ENCODE results near the gene IPO4. TPM values are rescaled to one million over a fixed set of nuclear protein-coding genes. Genes with fewer than 3 reads are reported as not detected.

The IPO4 gene
- total RNA-seq, 1 experiment from 2014 or later: 52.1 TPM

DNA sequence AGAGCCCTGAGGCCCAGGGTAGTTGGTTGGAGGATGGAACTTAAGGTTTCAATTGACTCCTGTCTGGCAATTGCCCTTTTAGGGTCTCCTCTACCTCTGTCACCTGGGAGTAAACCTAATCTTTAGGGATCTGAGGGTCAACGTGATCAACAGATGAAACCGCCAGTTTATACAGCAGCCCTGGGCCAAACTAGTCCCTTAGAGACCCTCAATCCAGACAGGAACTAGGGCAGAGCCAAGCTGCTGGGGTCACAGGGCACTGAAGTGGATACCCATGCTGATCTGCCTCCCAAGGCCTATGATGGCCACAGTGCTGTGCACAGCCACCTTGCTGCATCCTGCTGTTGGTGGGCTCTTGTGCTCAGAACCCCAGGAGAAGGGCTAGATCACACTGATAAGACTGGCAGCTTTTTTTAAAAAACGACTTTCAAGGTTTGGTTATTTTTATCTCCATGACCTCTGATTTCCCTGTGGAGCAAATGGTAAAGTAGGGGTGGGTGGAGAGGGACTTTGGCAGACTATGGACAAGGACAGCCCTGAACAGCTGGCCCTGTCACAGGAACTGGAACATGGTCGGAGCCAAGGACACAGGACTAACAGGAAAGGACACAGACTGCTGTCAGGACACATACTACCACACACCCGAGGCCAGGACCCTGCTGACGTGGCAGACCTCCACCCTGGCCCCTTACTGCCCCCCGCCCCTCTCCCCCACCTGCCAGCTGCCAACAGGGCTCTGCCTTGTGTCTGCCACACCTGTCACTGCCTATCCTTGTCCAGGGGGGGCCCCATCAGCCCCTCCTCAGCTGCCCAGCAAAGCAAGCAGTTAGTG lies 57.7 kb downstream of the IPO4 start:
- DNase-seq (ENCODE audit: low read depth, low spot score): no peak
- in situ Hi-C loops (cut with HindIII; ENCODE audit: low pct_unique_long_range_greater_than_20kb, low sequenced_read_pairs): no loop called here

DNA sequence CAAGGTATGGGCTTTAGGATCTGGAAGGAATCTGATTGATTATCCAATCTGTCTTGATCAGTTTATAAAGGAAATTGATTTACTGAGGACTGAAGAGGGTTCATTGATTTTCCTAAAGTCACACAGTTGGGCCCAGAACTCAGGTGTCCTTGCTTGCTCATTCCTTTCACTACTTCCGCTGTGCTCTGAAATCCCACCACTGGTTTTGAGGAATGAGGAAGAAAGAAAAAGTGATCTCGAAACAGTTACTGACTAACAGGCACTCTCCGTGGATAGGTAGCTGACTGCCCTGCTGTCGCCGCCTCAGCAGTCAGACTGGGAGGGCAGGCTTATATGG lies 58.3 kb downstream of the IPO4 start, which contains the start of gene FITM1:
FITM1 (plus strand) TSS at position 280 of the 337 bp plus-strand sequence. CDS start 905 bp downstream, outside the sequence.
- DNase-seq (ENCODE audit: low read depth, low spot score): no peak
- in situ Hi-C loops (cut with HindIII; ENCODE audit: low pct_unique_long_range_greater_than_20kb, low sequenced_read_pairs): no loop called here

Small RNAs within 50 kb of the gene (small RNA-seq; reads per million reads assigned to genes)
- gene AL136295.4 (0 reads per million in 2 experiments), gene CHMP4A (0 reads per million in 2 experiments), gene IPO4 (0.02 to 0.10 reads per million in 2 experiments), gene IRF9 (0 reads per million in 2 experiments), gene MDP1 (0 reads per million in 2 experiments), gene RNA5SP383 (0.04 to 10.4 reads per million in 2 experiments)

Other genes starting within 250 kb of the IPO4 start
- 53.6 and 56.1 TPM in 2 replicates for gene DHRS4, start 235.0 kb downstream of the IPO4 start, total RNA-seq (2014; rRNA removed; shearing (Covaris generic))
- gene DHRS4L2, start 199.9 kb downstream of the IPO4 start, total RNA-seq (2014; rRNA removed; shearing (Covaris generic)): 28.9 and 30.6 TPM in 2 replicates
- 0.29 and 0.66 TPM in 2 replicates for gene CARMIL3, start 136.8 kb downstream of the IPO4 start, total RNA-seq (2014; rRNA removed; shearing (Covaris generic))
- gene CPNE6, start 117.3 kb downstream of the IPO4 start, total RNA-seq (2014; rRNA removed; shearing (Covaris generic)): not detected in 2 replicates
- 23.2 and 28.6 TPM in 2 replicates for gene PCK2, start 94.5 kb downstream of the IPO4 start, total RNA-seq (2014; rRNA removed; shearing (Covaris generic))
- gene DCAF11, start 74.0 kb downstream of the IPO4 start, total RNA-seq (2014; rRNA removed; shearing (Covaris generic)): 43.7 and 49.5 TPM in 2 replicates
- gene NRL, start 73.9 kb downstream of the IPO4 start, total RNA-seq (2014; rRNA removed; shearing (Covaris generic)): 2.5 and 2.6 TPM in 2 replicates
- not detected in 2 replicates for gene FITM1, start 58.2 kb downstream of the IPO4 start, total RNA-seq (2014; rRNA removed; shearing (Covaris generic))
- 92.6 and 105 TPM in 2 replicates for gene PSME1, start 52.6 kb downstream of the IPO4 start, total RNA-seq (2014; rRNA removed; shearing (Covaris generic))
- 12.3 and 13.9 TPM in 2 replicates for gene EMC9, start 47.2 kb downstream of the IPO4 start, total RNA-seq (2014; rRNA removed; shearing (Covaris generic))
- gene PSME2, start 42.2 kb downstream of the IPO4 start, total RNA-seq (2014; rRNA removed; shearing (Covaris generic)): 174 and 203 TPM in 2 replicates
- gene RNF31, start 41.3 kb downstream of the IPO4 start, total RNA-seq (2014; rRNA removed; shearing (Covaris generic)): 36.3 and 47.2 TPM in 2 replicates
- 24.2 and 34.1 TPM in 2 replicates for gene IRF9, start 27.6 kb downstream of the IPO4 start, total RNA-seq (2014; rRNA removed; shearing (Covaris generic))
- gene REC8, start 16.7 kb downstream of the IPO4 start, total RNA-seq (2014; rRNA removed; shearing (Covaris generic)): 0.69 and 1.1 TPM in 2 replicates
- 56.9 and 57.5 TPM in 2 replicates for gene TM9SF1, start 6.6 kb upstream of the IPO4 start, total RNA-seq (2014; rRNA removed; shearing (Covaris generic))
- gene TSSK4, start 16.9 kb upstream of the IPO4 start, total RNA-seq (2014; rRNA removed; shearing (Covaris generic)): not detected in 2 replicates
- 42.2 and 44.2 TPM in 2 replicates for gene CHMP4A, start 24.7 kb upstream of the IPO4 start, total RNA-seq (2014; rRNA removed; shearing (Covaris generic))
- gene MDP1, start 27.2 kb upstream of the IPO4 start, total RNA-seq (2014; rRNA removed; shearing (Covaris generic)): 8.3 and 14.0 TPM in 2 replicates
- gene NEDD8, start 43.6 kb upstream of the IPO4 start, total RNA-seq (2014; rRNA removed; shearing (Covaris generic)): 249 and 263 TPM in 2 replicates
- gene GMPR2, start 44.1 kb upstream of the IPO4 start, total RNA-seq (2014; rRNA removed; shearing (Covaris generic)): 48.3 and 56.3 TPM in 2 replicates
- 37.8 and 43.1 TPM in 2 replicates for gene TINF2, start 53.8 kb upstream of the IPO4 start, total RNA-seq (2014; rRNA removed; shearing (Covaris generic))
- 0.08 TPM in 1 of 2 replicates, not detected in the other for gene TGM1, start 74.4 kb upstream of the IPO4 start, total RNA-seq (2014; rRNA removed; shearing (Covaris generic))
- 23.9 and 25.7 TPM in 2 replicates for gene RABGGTA, start 82.8 kb upstream of the IPO4 start, total RNA-seq (2014; rRNA removed; shearing (Covaris generic))
- 0.82 and 3.8 TPM in 2 replicates for gene DHRS1, start 111.0 kb upstream of the IPO4 start, total RNA-seq (2014; rRNA removed; shearing (Covaris generic))
- gene NOP9, start 111.0 kb upstream of the IPO4 start, total RNA-seq (2014; rRNA removed; shearing (Covaris generic)): 22.9 and 25.1 TPM in 2 replicates
- gene CIDEB, start 119.2 kb upstream of the IPO4 start, total RNA-seq (2014; rRNA removed; shearing (Covaris generic)): 0.35 and 0.48 TPM in 2 replicates
- gene LTB4R2, start 121.3 kb upstream of the IPO4 start, total RNA-seq (2014; rRNA removed; shearing (Covaris generic)): 2.3 and 3.2 TPM in 2 replicates
- gene LTB4R, start 122.7 kb upstream of the IPO4 start, total RNA-seq (2014; rRNA removed; shearing (Covaris generic)): 0.98 and 1.7 TPM in 2 replicates
- gene ADCY4, start 146.3 kb upstream of the IPO4 start, total RNA-seq (2014; rRNA removed; shearing (Covaris generic)): not detected in 2 replicates
- gene RIPK3, start 151.2 kb upstream of the IPO4 start, total RNA-seq (2014; rRNA removed; shearing (Covaris generic)): not detected in 2 replicates
- 0.05 and 0.53 TPM in 2 replicates for gene NFATC4, start 179.4 kb upstream of the IPO4 start, total RNA-seq (2014; rRNA removed; shearing (Covaris generic))
- 0.05 TPM in 1 of 2 replicates, not detected in the other for gene NYNRIN, start 210.2 kb upstream of the IPO4 start, total RNA-seq (2014; rRNA removed; shearing (Covaris generic))
- 0.11 and 0.24 TPM in 2 replicates for gene CBLN3, start 240.9 kb upstream of the IPO4 start, total RNA-seq (2014; rRNA removed; shearing (Covaris generic))
- gene KHNYN, start 241.1 kb upstream of the IPO4 start, total RNA-seq (2014; rRNA removed; shearing (Covaris generic)): 30.9 and 37.5 TPM in 2 replicates

All from SK-MEL-5 (cell line).